HepG2 (cell line): ENCODE results near the gene RAB3GAP1. TPM values are rescaled to one million over a fixed set of nuclear protein-coding genes. Genes with fewer than 3 reads are reported as not detected.

Experiments used
- CREM ChIP-seq, 2 experiments: sonication (generic) in 1 of 2; formaldehyde crosslinking in 1 of 2; IDR thresholded peaks; 2 replicates each; pipeline versions ENCODE4 v1.4.0 to v1.6.1; 2016 to 2020; ENCODE audit warnings: antibody characterized with exemption in 1 of 2, mild to moderate bottlenecking in 1 of 2, missing genetic modification reagents in 1 of 2
- ETV5 ChIP-seq: IDR thresholded peaks from 2 replicates; pipeline ENCODE4 v1.6.1; 2018; ENCODE audit warnings: missing biosample characterization, missing genetic modification reagents, inconsistent platforms, borderline replicate concordance
- ETV6 ChIP-seq: sonication (generic); formaldehyde crosslinking; conservative IDR thresholded peaks from 2 replicates; pipeline ENCODE4 v1.4.0; 2020; ENCODE audit warnings: missing genetic modification reagents
- FOXA1 ChIP-seq, 2 experiments: fragments of 450-650 bp in 1 of 2; sonication (generic) in 1 of 2; formaldehyde crosslinking in 1 of 2; IDR thresholded peaks; 2 replicates each; pipeline versions ENCODE4 v1.4.0 to v1.6.1; 2016 to 2020; ENCODE audit warnings: missing genetic modification reagents in 1 of 2
- FOXC1 ChIP-seq: sonication (generic); formaldehyde crosslinking; IDR thresholded peaks from 2 replicates; pipeline ENCODE4 v1.8.0; 2022; ENCODE audit warnings: mild to moderate bottlenecking, missing genetic modification reagents, borderline replicate concordance
- HOXA3 ChIP-seq: sonication (generic); formaldehyde crosslinking; IDR thresholded peaks from 2 replicates; pipeline ENCODE4 v1.5.0; 2020; ENCODE audit warnings: missing genetic modification reagents
- KDM2A ChIP-seq: sonication (generic); formaldehyde crosslinking; IDR thresholded peaks from 2 replicates; pipeline ENCODE4 v1.4.0; 2020; ENCODE audit warnings: low read depth, missing genetic modification reagents, borderline replicate concordance
- KDM3A ChIP-seq: IDR thresholded peaks from 2 replicates; pipeline ENCODE4 v1.6.1; 2018; ENCODE audit warnings: low read depth, missing compliant biosample characterization
- KDM5A ChIP-seq: fragments of 200-600 bp; sonication (generic); IDR thresholded peaks from 2 replicates; pipeline ENCODE4 v1.7.0; 2018; ENCODE audit warnings: antibody characterized with exemption, mild to moderate bottlenecking, low read length, borderline replicate concordance
- MED8 ChIP-seq: sonication (generic); formaldehyde crosslinking; IDR thresholded peaks from 2 replicates; pipeline ENCODE4 v1.8.1; 2023; ENCODE audit warnings: mild to moderate bottlenecking, missing genetic modification reagents; ENCODE audit not compliant: insufficient replicate concordance
- MTF1 ChIP-seq: sonication (generic); formaldehyde crosslinking; IDR thresholded peaks from 2 replicates; pipeline ENCODE4 v1.5.0; 2020; ENCODE audit warnings: missing genetic modification reagents
- NFYC ChIP-seq: IDR thresholded peaks from 2 replicates; pipeline ENCODE4 v1.6.1; 2016; ENCODE audit warnings: missing genetic modification reagents, missing compliant biosample characterization
- ONECUT2 ChIP-seq: sonication (generic); formaldehyde crosslinking; IDR thresholded peaks from 2 replicates; pipeline ENCODE4 v1.4.0; 2020; ENCODE audit warnings: missing genetic modification reagents
- REL ChIP-seq: sonication (generic); formaldehyde crosslinking; conservative IDR thresholded peaks from 2 replicates; pipeline ENCODE4 v1.8.0; 2022; ENCODE audit warnings: mild to moderate bottlenecking, missing genetic modification reagents, moderate library complexity
- SSRP1 ChIP-seq: IDR thresholded peaks from 2 replicates; pipeline ENCODE4 v1.6.1; 2016; ENCODE audit warnings: control low read depth
- STAG1 ChIP-seq: sonication (generic); formaldehyde crosslinking; IDR thresholded peaks from 2 replicates; pipeline ENCODE4 v1.4.0; 2020; ENCODE audit warnings: missing genetic modification reagents
- TSC22D2 ChIP-seq: sonication (generic); formaldehyde crosslinking; IDR thresholded peaks from 2 replicates; pipeline ENCODE4 v1.5.1; 2020; ENCODE audit warnings: missing genetic modification reagents, mild to moderate bottlenecking, borderline replicate concordance
- ZBTB26 ChIP-seq: IDR thresholded peaks from 2 replicates; pipeline ENCODE4 v1.6.1; 2016; ENCODE audit warnings: missing compliant biosample characterization, missing genetic modification reagents, borderline replicate concordance
- ZFP41 ChIP-seq: sonication (generic); formaldehyde crosslinking; IDR thresholded peaks from 2 replicates; pipeline ENCODE4 v1.4.0; 2020; ENCODE audit warnings: mild to moderate bottlenecking, missing genetic modification reagents, borderline replicate concordance
- ZNF580 ChIP-seq: IDR thresholded peaks from 2 replicates; pipeline ENCODE4 v1.6.1; 2016; ENCODE audit warnings: low read depth, borderline replicate concordance
- ZNF703 ChIP-seq: sonication (generic); formaldehyde crosslinking; IDR thresholded peaks from 2 replicates; pipeline ENCODE4 v1.5.1; 2020; ENCODE audit warnings: missing genetic modification reagents, mild to moderate bottlenecking, moderate library complexity, borderline replicate concordance
- ZNF737 ChIP-seq: sonication (generic); formaldehyde crosslinking; IDR thresholded peaks from 2 replicates; pipeline ENCODE4 v1.5.0; 2020; ENCODE audit warnings: missing genetic modification reagents, mild to moderate bottlenecking, borderline replicate concordance
- ZNF777 ChIP-seq: sonication (generic); formaldehyde crosslinking; IDR thresholded peaks from 2 replicates; pipeline ENCODE4 v1.4.0; 2020; ENCODE audit warnings: missing genetic modification reagents
- polyA plus RNA-seq, 8 experiments: library from polyadenylated mRNA; depleted of rRNA in 3 of 8; stranded (reverse) in 7 of 8; unstranded in 1 of 8; fragments of >200 nt; fragmentation: Illumina TruSeq in 4 of 8; extraction: Trizol in 4 of 8; gene quantifications; 2 replicates each; pipeline versions ENCODE4 v1.2.1 to v1.2.3, GENCODE V29; 2011 to 2016; ENCODE audit warnings: low read depth in 4 of 8, missing spikeins in 1 of 8, mixed read lengths in 1 of 8; ENCODE audit not compliant: insufficient read depth in 1 of 8
- total RNA-seq, 5 experiments: library from RNA; depleted of rRNA; stranded (reverse); fragments of >200 nt; fragmentation: Illumina TruSeq; extraction: Trizol; gene quantifications; 2 replicates each; pipeline ENCODE4 v1.2.3, GENCODE V29; 2016; ENCODE audit warnings: low read depth in 1 of 5
- TF ChIP-seq, protein P1 (sequence below): sonication (generic); formaldehyde crosslinking; IDR thresholded peaks from 2 replicates; pipeline ENCODE4 v1.5.0; 2020; ENCODE audit warnings: missing genetic modification reagents, mild to moderate bottlenecking, borderline replicate concordance
- TF ChIP-seq, protein P2 (sequence below): IDR thresholded peaks from 2 replicates; pipeline ENCODE4 v1.6.1; 2016; ENCODE audit warnings: low read depth

RAB3GAP1 gene
- total and polyA plus RNA-seq, 2 of the 13 experiments (the other 11 are each of a cell fraction or from before 2014, with no cell fraction given) = 15.2 to 48.8 TPM

GRCh38 chr2:135052042-135052876, at the start of gene RAB3GAP1 (continued):
- TF ChIP-seq KDM3A (CRISPR knock-in tag) = no peak
- TF ChIP-seq FOXC1 (CRISPR knock-in tag) = peak; percentile 65; the same call in 1 of the 2 replicates
- peak; percentile 88; the same call in 1 of the 2 replicates for TF ChIP-seq KDM2A (CRISPR knock-in tag)
- no peak; the same call in 1 of the 2 replicates for TF ChIP-seq ETV5 (CRISPR knock-in tag)
- TF ChIP-seq HOXA3 (CRISPR knock-in tag) = peak; percentile 87
- peak; percentile 53; the same call in 1 of the 2 replicates for TF ChIP-seq CREM (IDR thresholded peaks at IDR 0.05)
- no peak for TF ChIP-seq CREM (CRISPR knock-in tag; IDR thresholded peaks at IDR 0.05)
- TF ChIP-seq ZNF580 (CRISPR knock-in tag) = peak; percentile 64; the same call in 1 of the 2 replicates
- no peak for TF ChIP-seq ETV6 (CRISPR knock-in tag)
- TF ChIP-seq ONECUT2 = no peak
- TF ChIP-seq REL (CRISPR knock-in tag) = no peak
- TF ChIP-seq ZNF777 (CRISPR knock-in tag) = no peak
- peak; percentile 64; the same call in 1 of the 2 replicates for TF ChIP-seq ZBTB26
- no peak for TF ChIP-seq STAG1 (CRISPR knock-in tag)
- TF ChIP-seq, protein P1, sequence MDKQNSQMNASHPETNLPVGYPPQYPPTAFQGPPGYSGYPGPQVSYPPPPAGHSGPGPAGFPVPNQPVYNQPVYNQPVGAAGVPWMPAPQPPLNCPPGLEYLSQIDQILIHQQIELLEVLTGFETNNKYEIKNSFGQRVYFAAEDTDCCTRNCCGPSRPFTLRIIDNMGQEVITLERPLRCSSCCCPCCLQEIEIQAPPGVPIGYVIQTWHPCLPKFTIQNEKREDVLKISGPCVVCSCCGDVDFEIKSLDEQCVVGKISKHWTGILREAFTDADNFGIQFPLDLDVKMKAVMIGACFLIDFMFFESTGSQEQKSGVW (CRISPR knock-in tag) = no peak
- TF ChIP-seq KDM5A = peak; percentile 84
- peak; percentile 89; the same call in 1 of the 2 replicates for TF ChIP-seq TSC22D2 (CRISPR knock-in tag)
- peak; percentile 56 for TF ChIP-seq NFYC
- no peak for TF ChIP-seq MED8
- TF ChIP-seq ZNF703 (CRISPR knock-in tag) = no peak
- TF ChIP-seq ZFP41 (CRISPR knock-in tag) = peak; percentile 65; the same call in 1 of the 2 replicates
- TF ChIP-seq, protein P2, sequence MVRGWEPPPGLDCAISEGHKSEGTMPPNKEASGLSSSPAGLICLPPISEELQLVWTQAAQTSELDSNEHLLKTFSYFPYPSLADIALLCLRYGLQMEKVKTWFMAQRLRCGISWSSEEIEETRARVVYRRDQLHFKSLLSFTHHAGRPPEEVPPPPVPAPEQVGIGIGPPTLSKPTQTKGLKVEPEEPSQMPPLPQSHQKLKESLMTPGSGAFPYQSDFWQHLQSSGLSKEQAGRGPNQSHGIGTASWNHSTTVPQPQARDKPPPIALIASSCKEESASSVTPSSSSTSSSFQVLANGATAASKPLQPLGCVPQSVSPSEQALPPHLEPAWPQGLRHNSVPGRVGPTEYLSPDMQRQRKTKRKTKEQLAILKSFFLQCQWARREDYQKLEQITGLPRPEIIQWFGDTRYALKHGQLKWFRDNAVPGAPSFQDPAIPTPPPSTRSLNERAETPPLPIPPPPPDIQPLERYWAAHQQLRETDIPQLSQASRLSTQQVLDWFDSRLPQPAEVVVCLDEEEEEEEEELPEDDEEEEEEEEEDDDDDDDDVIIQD (CRISPR knock-in tag) = 0 out of 2 replicates have a peak, but pooled peaks have one; percentile 29
- TF ChIP-seq ZNF737 = no peak
- TF ChIP-seq SSRP1 (CRISPR knock-in tag) = peak; percentile 93
- no peak for TF ChIP-seq FOXA1 (IDR thresholded peaks at IDR 0.05)
- TF ChIP-seq FOXA1 (CRISPR knock-in tag; IDR thresholded peaks at IDR 0.05) = 0 out of 2 replicates have a peak, but pooled peaks have one; percentile 14
- TF ChIP-seq MTF1 = no peak; the same call in 1 of the 2 replicates
